K562 (cell line): ENCODE measurements around the gene TLR1. TPM values are rescaled to one million over a fixed set of nuclear protein-coding genes. Genes with fewer than 3 reads are reported as not detected.
"Not testable (repeated sequence)": the region's sequence is repeated elsewhere in the genome, so short reads cannot be mapped to it uniquely, and the experiment has no call there.

Source experiments
- ATAC-seq: fragments of 200-7000 bp; cut with Tn5 transposase; 3 replicates; pipeline ENCODE4 v1.9.1; 2020; ENCODE audit warnings: moderate library complexity
- BruUV-seq: library from RNA; stranded (reverse); fragments of 400-500 nt; replicated peaks from 2 replicates; lab custom pipeline; 2021; lab: Mats Ljungman, UMichigan
- CTCF ChIA-PET: fragments of 300-600 bp; formaldehyde crosslinking; extraction: SDS; loops from one replicate; lab custom pipeline; 2021; ENCODE audit warnings: low intra/inter-chr PET ratio; lab: Yijun Ruan, JAX
- POLR2A ChIA-PET: fragments of 300-600, 350-650 bp; sonication (Branson Sonifier 250); formaldehyde crosslinking; extraction: SDS; loops from one replicate; lab custom pipeline; 2021; ENCODE audit warnings: antibody characterized with exemption, inconsistent platforms; lab: Yijun Ruan, JAX
- DNase-seq, 4 experiments: peaks; one replicate each; pipeline versions ENCODE4 v3.0.0 to v3.0.0-alpha.2; 2011 to 2018; ENCODE audit warnings: low spot score in 3 of 4, mixed read lengths in 3 of 4; ENCODE audit errors: extremely low read depth in 1 of 4
- FAIRE-seq: peaks from 2 replicates; lab custom pipeline; 2011; peaks lifted over from hg19 to GRCh38; lab: Jason Lieb, UNC
- H2AFZ ChIP-seq: 2 replicates; pipeline ENCODE4 v1.6.0; 2011; ENCODE audit warnings: low read depth, low read length, control low read depth, inconsistent platforms
- H3K27ac ChIP-seq: fragments of 200-600 bp; 3 replicates; pipeline ENCODE4 v1.8.0; 2011; ENCODE audit warnings: low read depth, mild to moderate bottlenecking, control low read depth, inconsistent platforms, low read length, moderate library complexity, mixed read lengths; ENCODE audit errors: extremely low read depth
- H3K27me3 ChIP-seq, 2 experiments: fragments of 300-600 bp in 1 of 2; 2 replicates in 1 of 2; 3 replicates in 1 of 2; pipeline versions ENCODE4 v1.6.0 to v1.8.0; 2011; ENCODE audit warnings: inconsistent platforms in 2 of 2, low read length in 2 of 2, mild to moderate bottlenecking in 1 of 2, mixed read lengths in 1 of 2, moderate library complexity in 1 of 2; ENCODE audit not compliant: control insufficient read depth in 2 of 2, insufficient read depth in 2 of 2
- H3K36me3 ChIP-seq: fragments of 300-600 bp; 3 replicates; pipeline ENCODE4 v1.8.0; 2011; ENCODE audit warnings: mild to moderate bottlenecking, low read length, inconsistent platforms; ENCODE audit not compliant: control insufficient read depth, insufficient read depth
- H3K4me1 ChIP-seq, 2 experiments: fragments of 200-600 bp in 1 of 2; replicated peaks in 1 of 2; 2 replicates in 1 of 2; 3 replicates in 1 of 2; pipeline versions ENCODE4 v1.5.1 to v1.8.0; 2011; ENCODE audit warnings: inconsistent platforms in 2 of 2, low read length in 2 of 2, mild to moderate bottlenecking in 1 of 2, mixed read lengths in 1 of 2, moderate library complexity in 1 of 2; ENCODE audit not compliant: control insufficient read depth in 2 of 2, insufficient read depth in 2 of 2
- H3K4me2 ChIP-seq: 2 replicates; pipeline ENCODE4 v1.6.1; 2011; ENCODE audit warnings: low read length, control low read depth, inconsistent platforms, mixed read lengths; ENCODE audit not compliant: insufficient read depth
- H3K4me3 ChIP-seq: fragments of 200-600 bp; sonication (generic), shearing (Covaris generic); 2 replicates; pipeline ENCODE4 v1.5.1; 2016; ENCODE audit warnings: control low read depth, inconsistent platforms
- H3K79me2 ChIP-seq: fragments of 200-600 bp; 3 replicates; pipeline ENCODE4 v1.8.0; 2011; ENCODE audit warnings: low read length, inconsistent platforms; ENCODE audit not compliant: control insufficient read depth, insufficient read depth
- H3K9ac ChIP-seq, 2 experiments: 2 replicates each; pipeline versions ENCODE4 v1.6.0 to v1.6.1; 2011; ENCODE audit warnings: low read depth in 2 of 2, low read length in 2 of 2, control low read depth in 1 of 2, inconsistent platforms in 1 of 2, mild to moderate bottlenecking in 1 of 2, mixed read lengths in 1 of 2; ENCODE audit not compliant: insufficient read depth in 1 of 2
- H3K9me1 ChIP-seq: one replicate; pipeline ENCODE4 v1.6.0; 2011; ENCODE audit warnings: inconsistent platforms, mild to moderate bottlenecking, low read length, moderate library complexity; ENCODE audit not compliant: control insufficient read depth, insufficient read depth
- H3K9me3 ChIP-seq: replicated peaks from 2 replicates; pipeline ENCODE4 v1.5.1; 2011; ENCODE audit warnings: low read depth, low read length, inconsistent platforms; ENCODE audit not compliant: control insufficient read depth, insufficient read depth
- H4K20me1 ChIP-seq: replicated peaks from 2 replicates; pipeline ENCODE4 v1.6.1; 2011; ENCODE audit warnings: low read length, inconsistent platforms, mixed read lengths; ENCODE audit not compliant: control insufficient read depth, insufficient read depth
- KLF6 ChIP-seq: fragments of 250-450 bp; sonication (Bioruptor Pico); IDR thresholded peaks from 2 replicates; pipeline ENCODE4 v1.4.0; 2020; ENCODE audit warnings: mild to moderate bottlenecking, moderate library complexity, borderline replicate concordance
- POLR2G ChIP-seq: fragments of 200-400 bp; formaldehyde crosslinking; IDR thresholded peaks from 2 replicates; pipeline ENCODE4 v1.6.1; 2017; ENCODE audit warnings: low read depth, mild to moderate bottlenecking, antibody characterized with exemption, low read length, moderate library complexity
- PYGO2 ChIP-seq: fragments of 450-650 bp; IDR thresholded peaks from 2 replicates; pipeline ENCODE4 v1.6.1; 2016; ENCODE audit warnings: mild to moderate bottlenecking, missing genetic modification characterization, moderate library complexity, missing compliant biosample characterization
- ZBTB12 ChIP-seq: fragments of 250-450 bp; sonication (Bioruptor Pico); IDR thresholded peaks from 2 replicates; pipeline ENCODE4 v1.4.0; 2020
- ZC3H11A ChIP-seq: IDR thresholded peaks from 2 replicates; pipeline ENCODE4 v1.6.1; 2012; ENCODE audit warnings: low read depth, low read length, improper control_type of control experiment
- ZNF146 ChIP-seq: IDR thresholded peaks from one replicate; pipeline ENCODE4 v1.6.1; 2018; ENCODE audit warnings: missing compliant biosample characterization; ENCODE audit not compliant: unreplicated experiment
- WGBS: fragments of 100-300 bp; shearing (Covaris generic); methylation state at CpG from one replicate; pipeline ENCODE4 v1.1.6; 2016; ENCODE audit warnings: low coverage, mixed read lengths; ENCODE audit not compliant: insufficient coverage; ENCODE audit errors: missing lambda C conversion rate; 5-methylcytosine and 5-hydroxymethylcytosine counted together
- in situ Hi-C: fragments of 300-500 bp; cut with MboI; formaldehyde crosslinking; loops from 4 replicates; pipeline ENCODE4 v1.15.0; 2018; ENCODE audit warnings: inconsistent platforms, mixed read lengths
- intact Hi-C: fragments of 100-400 bp; cut with micrococcal nuclease; formaldehyde crosslinking; loops from 2 replicates; pipeline ENCODE4 v1.14.2; 2022
- polyA plus RNA-seq, 8 experiments: library from polyadenylated mRNA; depleted of rRNA in 4 of 8; stranded (reverse) in 5 of 8; unstranded in 3 of 8; fragments of >200 nt; fragmentation: Nextera tagmentation in 2 of 8; fragmentation: Illumina TruSeq in 1 of 8; extraction: Ambion mirVana in 2 of 8; extraction: Trizol in 1 of 8; gene quantifications; 2 replicates each; pipeline versions ENCODE4 v1.2.1 to v1.2.3, GENCODE V29; 2011 to 2014; ENCODE audit warnings: inconsistent platforms in 1 of 8, missing spikeins in 1 of 8
- total RNA-seq, 7 experiments: library from RNA; depleted of rRNA in 6 of 7; stranded (reverse); fragments of >200 nt in 6 of 7; fragmentation: Illumina TruSeq in 2 of 7; extraction: Trizol in 2 of 7; gene quantifications; 2 replicates each; pipeline versions ENCODE4 v1.2.1 to v1.2.3, GENCODE V29; 2011 to 2021; ENCODE audit warnings: low replicate concordance in 1 of 7

Gene TLR1
- total and polyA plus RNA-seq, 9 of the 15 experiments (the other 6 are each of a cell fraction or from before 2014, with no cell fraction given), result 0.11 to 0.49 (median 0.29) TPM

DNA sequence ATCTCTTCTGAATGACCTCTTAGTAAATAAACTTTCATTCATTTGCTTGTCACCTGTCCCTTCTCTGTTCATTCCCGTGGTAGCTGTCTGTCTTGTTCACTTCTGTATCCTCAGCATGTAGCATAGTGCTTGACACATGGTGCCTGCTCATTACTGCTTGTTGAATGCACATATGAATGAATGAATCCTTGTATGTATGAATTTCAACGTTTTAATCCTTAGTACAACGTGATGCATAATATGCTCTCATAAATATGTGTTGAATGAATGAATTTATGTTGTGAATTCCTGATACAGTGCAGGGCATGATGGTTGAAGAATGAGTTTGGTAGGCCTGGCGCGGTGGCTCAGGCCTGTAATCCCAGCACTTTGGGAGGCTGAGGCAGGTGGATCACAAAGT lies 24.8 kb downstream of the TLR1 start (continued):
- TF ChIP-seq ZBTB12 (no peak), KLF6 (CRISPR knock-in tag) (no peak), ZC3H11A (no peak), POLR2G (no peak), PYGO2 (tag) (no peak)

DNA sequence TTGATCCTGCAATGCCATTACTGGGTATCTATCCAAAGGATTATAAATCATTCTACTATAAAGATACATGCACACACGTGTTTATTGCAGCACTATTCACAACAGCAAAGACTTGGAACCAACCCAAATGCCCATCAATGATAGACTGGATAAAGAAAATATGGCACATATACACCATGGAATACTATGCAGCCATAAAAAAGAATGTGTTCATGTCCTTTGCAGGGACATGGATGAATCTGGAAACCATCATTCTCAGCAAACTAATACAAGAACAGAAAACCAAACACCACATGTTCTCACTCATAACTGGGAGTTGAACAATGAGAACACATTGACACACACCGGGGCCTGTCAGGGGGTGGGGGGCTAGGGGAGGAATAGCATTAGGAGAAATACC lies 26.7 kb downstream of the TLR1 start:
- H3K27me3 ChIP-seq, DNase-seq, H3K27ac ChIP-seq, intact Hi-C loops, BruUV-seq, H3K36me3 ChIP-seq, CTCF ChIA-PET, H3K4me1 ChIP-seq, H3K4me2 ChIP-seq, H3K9ac ChIP-seq, H3K4me3 ChIP-seq, POLR2A ChIA-PET, H4K20me1 ChIP-seq, in situ Hi-C loops, ATAC-seq, H3K9me1 ChIP-seq, H3K9me3 ChIP-seq, FAIRE-seq, H3K79me2 ChIP-seq, H2AFZ ChIP-seq: not testable (repeated sequence)
- WGBS, result 21% methylated on average over 2 of the region's 2 CpGs
- TF ChIP-seq ZNF146 (CRISPR knock-in tag), result peak; percentile 58
